HG02938 (cell line): Measurements from ENCODE around the gene LMAN1.

ENCODE experiments used
- ATAC-seq: cut with Tn5 transposase; IDR thresholded peaks from one replicate; pipeline ENCODE4 v1.9.1; 2021; ENCODE audit warnings: mild to moderate bottlenecking, moderate library complexity; ENCODE audit not compliant: unreplicated experiment

The LMAN1 gene, protein sequence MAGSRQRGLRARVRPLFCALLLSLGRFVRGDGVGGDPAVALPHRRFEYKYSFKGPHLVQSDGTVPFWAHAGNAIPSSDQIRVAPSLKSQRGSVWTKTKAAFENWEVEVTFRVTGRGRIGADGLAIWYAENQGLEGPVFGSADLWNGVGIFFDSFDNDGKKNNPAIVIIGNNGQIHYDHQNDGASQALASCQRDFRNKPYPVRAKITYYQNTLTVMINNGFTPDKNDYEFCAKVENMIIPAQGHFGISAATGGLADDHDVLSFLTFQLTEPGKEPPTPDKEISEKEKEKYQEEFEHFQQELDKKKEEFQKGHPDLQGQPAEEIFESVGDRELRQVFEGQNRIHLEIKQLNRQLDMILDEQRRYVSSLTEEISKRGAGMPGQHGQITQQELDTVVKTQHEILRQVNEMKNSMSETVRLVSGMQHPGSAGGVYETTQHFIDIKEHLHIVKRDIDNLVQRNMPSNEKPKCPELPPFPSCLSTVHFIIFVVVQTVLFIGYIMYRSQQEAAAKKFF

DNA sequence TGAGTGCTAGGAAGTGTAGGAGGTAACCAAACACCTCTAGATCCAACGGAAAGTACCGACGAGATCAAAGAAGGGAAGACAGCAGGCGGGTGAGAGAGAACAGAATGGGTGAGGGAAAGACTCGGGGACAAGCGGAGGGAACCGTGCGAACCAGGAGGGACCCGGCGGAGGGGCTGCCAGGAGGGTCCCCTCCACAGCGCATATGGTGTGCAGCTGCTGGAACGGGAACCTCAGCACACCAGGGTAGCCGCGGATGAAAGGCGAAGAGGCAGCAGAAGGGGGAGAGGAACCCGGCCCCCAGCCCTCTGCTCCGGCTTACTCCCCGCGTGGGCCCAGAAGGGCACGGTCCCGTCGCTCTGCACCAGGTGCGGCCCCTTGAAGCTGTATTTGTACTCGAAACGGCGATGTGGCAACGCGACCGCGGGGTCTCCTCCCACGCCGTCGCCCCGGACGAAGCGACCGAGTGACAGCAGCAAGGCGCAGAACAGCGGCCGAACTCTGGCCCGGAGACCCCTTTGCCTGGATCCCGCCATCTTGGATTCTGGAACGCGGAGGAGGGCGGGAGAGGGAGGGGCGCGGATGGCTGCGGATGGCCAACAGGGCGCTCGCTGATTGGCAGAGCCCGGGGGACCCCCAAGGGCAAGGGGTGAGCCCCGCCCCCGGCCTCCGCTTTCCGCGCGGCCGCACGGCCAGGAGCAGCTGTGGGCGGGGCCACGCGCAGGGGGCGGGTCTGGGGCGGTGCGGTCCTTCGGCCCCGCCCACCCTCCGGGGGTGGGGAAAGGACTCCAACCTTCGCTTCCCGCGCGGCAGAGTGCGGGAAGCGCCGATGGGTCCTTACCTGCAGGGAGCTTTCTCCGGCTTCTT lies at the start of gene LMAN1:
Gene LMAN1 (minus strand): TSS at position 554 of the 864 bp plus-strand sequence. CDS start 21 bp downstream, at position 533.
- peak; percentile 91 for ATAC-seq

DNA sequence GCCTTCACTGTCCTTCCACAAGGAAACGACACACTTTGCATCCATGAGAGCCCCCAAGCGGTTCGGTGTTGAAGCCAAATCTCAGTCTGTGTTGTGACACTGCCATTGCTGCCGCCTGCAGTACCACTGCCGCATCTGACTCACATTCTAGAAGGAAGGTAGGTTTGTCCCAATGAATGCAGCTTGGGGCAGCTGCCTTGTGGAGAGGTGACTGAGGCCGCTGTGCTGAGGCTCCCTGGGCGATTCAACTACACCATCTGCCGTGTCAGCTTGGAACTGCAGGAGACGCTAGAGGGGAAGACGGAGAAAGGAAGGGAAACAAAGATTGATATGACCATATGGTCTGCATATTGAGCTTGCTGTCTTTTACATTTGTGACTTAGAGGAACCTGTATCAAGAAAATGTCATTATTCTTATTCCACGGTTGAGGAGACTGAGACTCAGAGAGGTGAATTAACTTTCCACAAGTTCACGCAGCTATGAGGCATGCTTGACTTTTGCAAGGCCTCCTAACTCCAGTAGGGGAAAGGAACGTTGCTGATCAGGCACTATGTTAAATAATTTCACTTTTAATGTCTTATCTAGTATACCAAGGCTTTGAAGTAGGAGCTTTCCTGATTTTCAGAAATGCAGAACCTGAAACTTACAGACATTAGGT lies 43.5 kb upstream of the LMAN1 start:
- ATAC-seq = peak; percentile 97

DNA sequence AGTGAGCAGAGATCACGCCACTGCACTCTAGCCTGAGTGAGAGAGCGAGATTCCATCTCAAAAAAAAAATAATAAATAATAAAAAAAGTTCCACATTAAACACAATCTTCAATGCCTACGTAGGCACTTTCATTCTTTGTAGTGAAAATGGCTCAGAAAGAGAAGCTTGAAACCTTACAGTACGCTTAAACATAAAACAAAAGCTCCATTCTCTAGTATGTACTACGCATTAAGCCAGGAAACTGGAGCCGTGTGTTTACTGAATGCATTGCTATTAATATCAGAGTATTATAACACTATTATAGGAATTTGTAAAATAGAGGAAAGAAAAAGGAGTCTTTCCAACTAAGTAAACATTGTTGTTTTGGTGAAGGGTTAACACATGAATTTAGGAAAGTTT lies 41.3 kb upstream of the LMAN1 start:
- ATAC-seq = no peak

DNA sequence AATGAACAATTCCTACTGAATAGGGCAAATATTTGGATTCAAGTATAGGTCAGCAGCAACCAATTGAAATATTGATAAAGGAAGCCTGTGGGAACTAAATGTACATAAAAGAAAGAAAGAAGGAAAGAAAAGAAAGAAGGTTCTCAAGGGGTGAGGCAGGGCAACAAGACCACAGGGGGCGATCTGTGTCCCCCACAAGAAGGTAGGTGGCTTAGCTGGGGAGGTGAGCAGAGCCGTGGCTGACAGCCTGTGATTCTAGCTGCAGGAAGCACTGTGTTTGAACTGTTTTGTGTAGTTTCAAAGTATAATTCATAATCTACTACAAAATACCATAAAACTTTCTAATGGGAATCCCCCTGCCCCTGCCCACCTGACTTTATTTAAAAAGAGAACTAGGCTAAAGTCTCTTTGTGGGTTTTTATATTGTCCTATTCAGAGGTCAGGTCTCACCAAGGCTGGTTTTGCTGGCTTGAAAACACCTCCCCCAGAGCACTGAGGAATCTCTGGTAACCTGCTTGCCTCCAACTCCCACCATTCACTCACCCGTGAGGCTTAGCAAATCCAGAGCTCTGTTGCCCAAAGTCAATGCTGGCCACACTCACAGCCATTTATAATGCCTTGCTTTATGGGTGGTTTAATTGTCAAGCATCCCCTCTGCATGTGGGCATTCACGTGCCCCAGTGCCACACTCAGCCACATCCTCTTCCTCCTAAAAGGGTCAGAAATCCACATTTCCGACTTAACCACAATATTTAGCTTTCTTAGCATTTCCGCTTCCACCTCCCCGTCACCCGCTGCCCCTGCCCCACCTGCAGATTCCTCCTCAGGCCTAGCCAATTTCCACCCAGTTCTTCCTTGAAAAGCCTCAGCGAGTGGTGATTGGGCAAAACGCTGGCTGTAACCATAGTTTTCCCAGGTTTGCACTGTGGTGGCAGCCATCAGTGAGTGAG lies 36.4 kb upstream of the LMAN1 start:
- ATAC-seq = no peak

DNA sequence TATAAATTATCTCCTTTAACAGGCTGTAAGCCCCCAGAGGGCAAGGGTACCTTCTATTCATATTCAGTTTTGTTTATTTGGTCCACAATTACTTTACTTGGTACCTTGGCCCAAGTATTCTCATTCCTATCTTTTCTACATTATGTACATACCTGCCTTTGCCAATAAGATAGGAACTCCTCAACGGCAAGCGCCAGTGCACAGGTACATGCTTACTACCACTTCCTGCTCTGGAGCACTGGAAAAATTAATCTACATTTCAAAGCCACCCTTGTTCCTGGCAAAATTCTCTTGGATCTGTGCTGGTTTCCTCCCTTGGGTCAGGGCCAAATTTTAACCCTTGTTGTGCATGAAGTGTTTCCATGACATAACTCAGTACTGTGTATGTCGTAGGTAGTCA lies 34.3 kb upstream of the LMAN1 start:
- no peak for ATAC-seq

DNA sequence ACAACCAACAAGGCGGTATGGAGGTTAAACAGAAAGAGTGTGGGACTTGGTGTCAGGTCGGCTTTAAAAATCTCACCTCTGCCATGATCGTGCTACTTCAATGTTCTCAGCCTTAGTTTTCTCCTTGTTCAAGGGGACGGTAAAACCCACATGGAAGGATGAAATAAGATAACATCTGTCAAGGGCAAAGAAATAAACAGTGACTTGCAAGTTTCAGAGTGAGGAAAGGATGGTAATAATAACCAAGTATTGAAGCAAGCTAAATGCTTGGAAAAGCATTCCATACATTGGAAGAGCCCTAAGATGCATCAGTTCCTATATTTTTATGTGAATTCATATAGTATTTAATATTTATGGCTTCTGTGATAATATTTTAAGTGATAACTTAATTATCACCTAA lies 29.8 kb upstream of the LMAN1 start:
- ATAC-seq = no peak

DNA sequence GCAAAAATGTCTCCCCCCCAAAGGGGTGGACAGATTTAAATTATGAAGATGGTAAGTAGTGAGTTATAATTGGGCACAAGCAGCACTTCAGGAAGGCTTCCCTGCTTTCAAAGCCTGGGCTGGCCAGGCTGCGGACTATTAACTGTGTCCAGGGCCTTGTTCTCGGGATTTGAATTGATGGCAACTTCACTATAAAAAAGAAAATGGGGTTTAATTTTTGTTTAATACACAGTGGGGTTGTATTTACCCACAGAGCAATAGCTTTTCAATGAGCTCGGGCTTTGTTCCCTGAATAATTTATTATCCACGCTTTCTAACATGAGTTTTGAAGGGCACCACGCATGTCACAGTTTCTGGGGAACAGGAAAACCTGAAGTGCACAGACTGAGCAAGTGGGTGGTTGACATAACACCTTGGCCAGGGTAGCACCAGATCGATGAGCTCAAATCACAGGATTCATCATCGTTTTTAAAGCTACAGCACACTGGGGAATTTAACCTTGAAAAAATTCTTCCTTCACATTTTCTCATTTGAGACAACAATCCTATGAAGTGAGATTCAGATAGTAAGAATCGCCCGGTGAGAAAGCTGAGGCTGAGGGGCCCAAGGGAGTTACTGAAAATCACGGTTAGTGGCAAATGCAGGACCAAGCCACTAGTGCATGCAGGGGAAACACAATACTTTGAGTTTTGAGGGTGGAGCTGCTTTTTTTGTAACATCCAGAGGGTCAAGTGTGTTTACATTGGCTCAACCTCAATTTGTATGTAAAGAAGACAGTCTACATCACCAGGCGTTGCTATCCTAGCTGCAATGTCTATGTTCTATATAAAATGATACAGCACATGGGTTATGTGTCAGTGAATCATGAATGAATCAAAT lies 28.9 kb upstream of the LMAN1 start:
- ATAC-seq = no peak

DNA sequence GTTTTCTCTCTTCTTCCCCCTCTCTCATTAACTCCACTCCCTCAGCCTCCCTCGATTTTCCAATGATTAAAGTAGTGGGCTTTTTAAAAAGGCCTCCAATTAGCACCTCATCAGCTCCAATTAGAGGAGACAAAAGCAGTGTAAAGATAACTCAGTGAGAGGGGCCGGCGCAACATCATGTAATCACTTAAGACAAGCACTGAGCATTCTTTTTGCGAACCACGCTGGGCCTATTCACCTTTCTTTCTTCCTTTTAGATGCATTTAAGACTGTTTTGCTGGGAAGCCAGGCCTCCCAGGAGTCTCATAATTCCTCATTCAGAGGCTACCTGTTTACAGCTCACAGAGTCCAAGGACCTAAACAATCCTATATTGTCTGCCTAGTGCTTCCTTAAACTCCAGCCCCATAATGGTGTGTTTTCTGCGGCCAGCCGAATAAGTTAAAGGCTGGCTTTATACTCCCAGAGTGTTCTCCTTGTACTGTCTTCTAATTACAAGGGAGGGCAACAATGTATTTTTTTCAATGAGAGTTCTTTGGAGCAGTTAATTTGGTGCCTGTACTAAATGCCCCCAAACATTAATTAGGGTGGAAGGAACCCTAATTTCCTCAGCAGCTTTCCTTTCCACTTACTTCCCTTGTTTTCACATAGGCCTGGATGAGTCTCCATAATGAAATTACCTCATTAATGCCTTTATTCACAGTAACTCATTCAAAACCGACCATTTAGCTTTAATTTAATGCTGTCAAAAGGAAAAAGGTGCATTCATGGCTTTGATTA lies 28.0 kb upstream of the LMAN1 start:
- ATAC-seq = no peak

DNA sequence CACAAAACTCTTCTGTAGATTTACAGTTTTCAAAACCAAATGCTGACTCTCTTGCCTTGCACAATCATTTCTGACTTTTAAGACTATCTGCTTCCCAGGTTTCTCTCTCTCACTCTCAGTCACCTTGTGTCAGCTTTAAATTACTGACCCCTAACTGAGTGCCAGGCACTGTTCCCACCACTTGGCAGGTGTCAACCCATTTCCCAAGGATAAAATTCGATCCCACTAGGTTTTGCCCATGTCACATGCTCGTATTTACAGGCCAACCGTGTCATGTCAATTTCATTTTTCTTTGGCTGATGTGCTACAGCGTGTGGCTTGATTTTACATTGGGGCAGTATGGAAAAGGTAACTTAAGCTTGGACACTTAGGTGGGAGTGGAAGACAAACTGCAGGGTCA lies 26.1 kb upstream of the LMAN1 start:
- ATAC-seq = no peak

DNA sequence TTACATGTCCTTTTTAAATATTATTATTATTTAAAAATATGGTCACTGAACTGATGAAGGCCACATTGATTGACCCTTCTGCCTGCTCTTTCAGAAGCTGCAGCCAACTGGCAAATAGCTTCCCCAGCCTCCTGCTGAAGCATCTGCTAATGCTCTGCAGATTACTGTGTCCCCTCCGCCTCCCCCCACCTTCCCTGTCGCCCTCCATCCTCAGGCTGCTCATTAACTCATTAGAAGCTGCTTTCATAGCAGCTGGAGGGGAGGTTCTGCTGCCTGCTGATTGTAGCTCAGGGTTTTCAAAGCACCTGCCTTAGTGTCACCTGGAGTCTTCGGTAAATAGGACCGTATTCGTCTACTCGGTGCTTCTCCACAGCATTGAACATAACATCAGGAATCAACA lies 24.8 kb upstream of the LMAN1 start:
- no peak for ATAC-seq

DNA sequence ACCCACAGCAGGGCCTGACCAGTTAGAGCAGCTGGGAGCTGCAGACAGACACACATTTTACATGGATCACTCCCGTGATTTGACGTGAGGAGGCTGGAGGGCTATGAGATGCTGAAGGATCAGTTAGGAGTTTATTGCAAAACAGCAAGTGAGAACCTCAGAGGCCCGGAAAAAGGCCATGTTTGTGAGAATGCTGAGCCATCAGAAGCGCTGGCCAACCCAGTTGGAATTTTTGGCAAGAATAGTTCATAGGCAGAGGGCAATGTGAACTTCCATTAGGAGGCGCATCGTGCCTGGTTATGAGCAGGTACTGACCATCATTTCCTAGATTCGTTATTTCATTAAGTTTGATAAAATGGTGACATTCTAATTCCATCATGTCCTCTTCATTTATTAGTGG lies 23.3 kb upstream of the LMAN1 start:
- ATAC-seq = no peak

DNA sequence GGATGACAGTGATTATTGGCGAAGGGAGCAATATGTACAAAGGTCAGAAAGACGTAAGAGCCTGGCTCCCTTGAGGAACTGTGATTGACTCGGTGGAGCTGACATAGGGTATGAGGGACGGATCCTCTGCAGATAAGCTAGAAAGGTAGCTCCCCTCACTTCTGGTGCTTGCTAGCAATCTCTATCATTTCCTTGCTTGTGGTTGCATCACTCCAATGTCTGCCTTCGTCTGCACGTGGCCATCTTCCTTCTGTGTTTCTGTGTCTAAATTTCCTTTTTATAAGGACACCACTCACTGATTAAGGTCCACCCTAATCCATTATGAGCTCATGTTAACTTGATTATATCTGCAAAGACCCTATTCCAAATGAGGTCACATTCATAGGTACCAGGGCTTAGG lies 22.9 kb upstream of the LMAN1 start:
- no peak for ATAC-seq

DNA sequence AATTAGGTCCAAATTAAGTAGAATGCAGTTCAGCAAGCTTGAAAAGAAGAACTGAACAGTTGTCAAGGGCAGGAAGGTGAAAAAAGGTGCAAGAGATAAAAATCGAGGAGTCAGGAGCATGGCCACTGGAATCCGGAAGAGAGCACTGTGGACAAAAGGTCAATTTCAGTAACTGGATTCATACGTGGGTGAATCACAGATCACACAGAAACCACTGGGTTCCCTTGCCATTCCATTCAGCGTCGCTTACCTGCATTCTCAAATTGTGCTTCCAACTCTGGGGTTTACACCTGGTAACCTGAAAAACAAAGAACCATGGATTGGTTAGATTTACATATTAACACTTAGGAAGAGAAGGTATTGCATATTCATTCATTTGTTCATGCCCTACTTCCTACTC lies 21.6 kb upstream of the LMAN1 start:
- ATAC-seq = no peak

DNA sequence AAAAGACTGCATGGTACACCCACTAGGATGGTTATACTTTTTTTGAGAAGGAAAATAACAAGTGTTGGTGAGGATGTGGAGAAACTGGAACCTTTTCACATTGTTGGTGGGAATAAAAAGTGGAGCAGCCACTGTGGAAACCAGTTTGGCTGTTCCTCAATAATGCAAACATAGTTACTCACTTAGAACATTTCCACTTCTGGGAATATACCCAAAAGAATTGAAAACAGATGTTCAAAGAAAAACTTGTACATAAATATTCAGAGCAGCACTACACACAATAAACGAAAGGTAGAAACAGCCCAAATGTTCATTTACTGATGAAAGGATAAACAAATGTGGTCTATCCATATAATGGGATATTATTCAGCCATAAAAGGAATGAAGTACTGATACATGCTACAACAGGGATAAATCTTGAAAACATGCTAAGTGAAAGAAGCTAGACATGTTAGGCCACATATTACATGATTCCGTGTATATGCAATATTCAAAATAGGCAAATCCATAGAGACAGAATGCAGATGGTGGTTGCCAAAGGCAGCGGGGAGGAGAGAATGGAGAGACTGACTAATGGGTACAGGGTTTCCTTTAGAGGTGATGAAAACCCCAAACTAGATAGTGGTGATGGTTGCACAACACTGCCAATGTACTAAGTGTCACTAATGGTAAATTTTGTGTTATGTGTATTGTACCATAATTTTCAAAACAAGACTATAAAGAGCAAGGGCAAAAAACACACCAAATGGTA lies 20.9 kb upstream of the LMAN1 start:
- no peak for ATAC-seq

DNA sequence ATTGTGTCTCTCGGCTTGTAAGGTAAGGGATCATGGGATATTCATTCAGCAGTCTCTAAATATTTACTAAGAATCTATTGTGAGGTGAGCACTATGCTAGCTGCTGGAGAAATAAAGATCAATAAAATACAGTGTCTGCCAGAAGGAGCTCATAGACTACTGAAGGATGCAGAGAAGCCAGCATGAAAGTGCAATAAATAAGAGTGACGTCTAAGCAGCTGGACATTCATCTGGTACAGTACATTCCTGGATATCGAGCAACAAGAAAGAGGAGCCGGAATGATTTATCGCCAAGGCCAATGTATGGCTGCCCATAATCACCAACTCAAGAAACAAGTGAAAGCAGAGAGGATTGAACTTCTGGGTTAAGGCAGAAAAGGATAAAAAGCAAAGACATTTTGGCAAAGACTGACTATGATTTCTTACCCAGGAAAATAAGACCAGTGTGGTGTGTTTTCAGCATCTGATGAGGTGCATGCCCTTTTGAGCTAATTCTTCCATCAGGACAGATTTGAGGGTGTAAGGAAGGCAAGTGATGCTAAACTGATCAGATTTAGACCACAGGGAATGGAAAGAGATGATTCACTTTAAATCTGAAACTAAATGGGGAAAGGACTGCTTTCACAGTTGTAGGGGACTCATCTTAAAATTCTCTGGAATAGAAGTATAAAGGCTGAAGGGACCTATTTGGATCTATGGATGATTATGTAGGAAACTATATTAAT lies 18.7 kb upstream of the LMAN1 start:
- no peak for ATAC-seq

DNA sequence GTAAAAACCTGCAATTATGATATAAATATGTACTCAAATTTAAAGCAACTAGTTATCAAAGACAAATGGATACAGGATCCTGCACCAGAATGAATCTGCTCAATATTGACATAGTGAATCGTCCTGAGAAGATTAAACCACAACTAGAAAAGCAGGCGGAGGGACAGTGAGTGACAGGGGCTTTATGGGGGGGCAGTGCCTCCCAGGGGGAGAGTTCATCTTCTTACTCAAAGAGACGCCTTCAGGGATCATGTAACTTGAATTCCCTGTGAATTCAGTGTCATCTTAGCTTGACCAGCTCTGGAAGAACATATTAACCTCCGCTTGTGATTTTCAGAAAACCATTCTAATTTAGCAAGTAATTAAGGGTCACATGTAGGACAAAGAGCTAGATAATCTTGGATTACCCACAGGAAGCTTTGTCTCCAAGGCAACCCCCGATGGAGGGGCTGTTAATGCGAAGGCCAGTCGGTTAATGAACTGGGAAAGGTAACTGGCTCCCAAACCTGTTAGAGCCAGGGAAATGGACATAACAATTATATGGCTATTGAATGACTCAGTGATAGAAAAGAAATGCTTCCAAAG lies 17.4 kb upstream of the LMAN1 start:
- no peak for ATAC-seq

DNA sequence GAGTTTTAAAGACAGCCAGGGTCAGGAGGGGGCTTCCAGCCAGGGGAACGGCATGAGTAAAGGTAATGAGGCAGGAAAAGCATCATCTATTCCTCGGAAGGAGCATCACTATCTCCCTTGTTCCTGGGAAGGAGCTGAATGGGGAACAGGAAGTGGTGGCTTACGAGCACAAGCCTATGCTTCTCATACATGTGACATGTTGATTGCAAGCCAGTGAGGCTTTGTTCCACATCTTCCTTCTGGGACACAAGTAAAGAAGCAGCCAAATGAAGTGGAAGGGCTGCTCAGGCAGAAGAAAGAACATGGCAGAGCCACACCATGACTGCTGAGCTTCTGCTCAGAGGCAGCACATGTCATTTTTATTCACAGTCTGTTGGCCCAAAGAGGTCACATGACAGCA lies 15.1 kb upstream of the LMAN1 start:
- no peak for ATAC-seq
